Measurements from ENCODE around the gene ARHGAP44. TPM values are rescaled to one million over a fixed set of nuclear protein-coding genes. Genes with fewer than 3 reads are reported as not detected.

The ARHGAP44 gene
- total RNA-seq, 1 experiment from 2014 or later: 9.9 TPM

GRCh38 chr17:12927541-12928425 lies 138.5 kb downstream of the ARHGAP44 start:
- no peak overlapping the region for H3K27ac ChIP-seq (ENCODE audit: insufficient read length, low read depth, low read length)
- H3K27ac Mint-ChIP-seq: no peak overlapping the region
- H2BK15ac ChIP-seq (ENCODE audit: low read depth, low read length): no peak overlapping the region
- no peak overlapping the region for H3K14ac ChIP-seq (ENCODE audit: insufficient read depth, low read length)
- H3K36me3 Mint-ChIP-seq (ENCODE audit: insufficient read depth in 1 of 3, low read depth in 3 of 3): peaks cover 2 to 12% (median 8%) of the 10 kb centered on the region in 3 experiments; a peak in 4 of 7 replicates
- no peak overlapping the region for H3K4me3 Mint-ChIP-seq
- no peaks in the 10 kb centered on the region for H3K79me1 ChIP-seq (ENCODE audit: insufficient read depth, low read depth, low read length, poor library complexity, severe bottlenecking)
- H3K9me3 ChIP-seq (ENCODE audit: control insufficient read depth, low read depth, low read length): no peaks in the 10 kb centered on the region
- no peak overlapping the region for H4K91ac ChIP-seq (ENCODE audit: insufficient read length, low read depth, low read length)
- no peak overlapping the region for H4K8ac ChIP-seq (replicated peaks; ENCODE audit: insufficient read length, low read depth, low read length)
- H2AFZ ChIP-seq (ENCODE audit: low read length): no peak overlapping the region
- TF ChIP-seq CTCF (conservative IDR thresholded peaks at IDR 0.05): no peak
- no peaks in the 10 kb centered on the region for H4K20me1 ChIP-seq (ENCODE audit: control insufficient read depth, insufficient read depth, insufficient read length)
- H4K5ac ChIP-seq (ENCODE audit: insufficient read length, low read depth, low read length): no peak overlapping the region
- no peak overlapping the region for H3K18ac ChIP-seq (ENCODE audit: insufficient read length, low read depth, low read length)
- no peak overlapping the region for H3K56ac ChIP-seq (ENCODE audit: insufficient read length, low read depth, low read length)
- no peaks in the 10 kb centered on the region for H3K4me1 Mint-ChIP-seq
- H3T11ph ChIP-seq (ENCODE audit: low read length): no peak overlapping the region
- no peaks in the 10 kb centered on the region for H3K23me2 ChIP-seq (ENCODE audit: insufficient read length, low read depth, low read length, poor library complexity, severe bottlenecking)
- H2BK12ac ChIP-seq (ENCODE audit: insufficient read length, low read depth, low read length): no peak overlapping the region
- no peak overlapping the region for H2BK120ac ChIP-seq (ENCODE audit: low read depth, low read length, poor library complexity, severe bottlenecking)
- WGBS (ENCODE audit: extremely low coverage, insufficient read length, low lambda C conversion rate): no CpG with 5 or more reads among the region's 5 CpGs
- H3K9ac ChIP-seq (ENCODE audit: extremely low read depth, insufficient read length, low read length): no peak overlapping the region
- H2AK5ac ChIP-seq (ENCODE audit: insufficient read length, low read length): no peak overlapping the region
- H3K4ac ChIP-seq (ENCODE audit: low read depth, low read length): no peak overlapping the region
- H3K27me3 Mint-ChIP-seq (ENCODE audit: low read depth): no peaks in the 10 kb centered on the region
- H3K4me2 ChIP-seq (ENCODE audit: insufficient read depth, insufficient read length, low read length): no peak overlapping the region
- H2BK20ac ChIP-seq (ENCODE audit: low read depth, low read length, poor library complexity, severe bottlenecking): no peak overlapping the region
- H3K23ac ChIP-seq (ENCODE audit: insufficient read length, low read depth, low read length): no peak overlapping the region
- no peaks in the 10 kb centered on the region for H3K27me3 ChIP-seq (ENCODE audit: insufficient read depth, low read length)
- H2BK5ac ChIP-seq (ENCODE audit: insufficient read length, low read length): no peak overlapping the region
- H3K79me2 ChIP-seq (ENCODE audit: insufficient read depth, low read length): no peaks in the 10 kb centered on the region
- DNase-seq: no peak
- no peaks in the 10 kb centered on the region for H3K9me3 Mint-ChIP-seq
- H3K4me1 ChIP-seq (ENCODE audit: insufficient read depth, low read length): no peaks in the 10 kb centered on the region
